CMK (cell line): ENCODE results near the gene PCDH17.

ENCODE experiments used
- DNase-seq: peaks from one replicate; pipeline ENCODE4 v3.0.0-alpha.2; 2010; ENCODE audit warnings: low read depth

PCDH17 gene

DNA sequence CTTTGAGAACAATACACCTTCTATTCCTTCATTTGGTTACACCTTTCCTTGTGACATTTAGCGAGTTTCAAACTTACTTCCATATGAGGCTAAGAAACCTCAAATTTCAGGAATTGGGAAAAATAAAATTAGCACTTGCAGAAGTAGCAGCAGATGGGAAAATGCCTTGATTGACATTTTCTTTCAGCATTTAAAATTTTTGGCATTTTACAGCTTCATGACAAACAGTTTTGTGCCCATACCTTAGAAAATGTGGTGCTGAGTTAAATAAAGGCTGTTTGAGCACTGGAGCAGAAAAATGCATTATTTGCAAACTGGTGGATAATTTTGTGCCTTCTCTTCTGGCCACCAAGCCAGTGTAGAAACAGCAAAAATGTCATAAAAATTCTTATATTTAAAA is 95.4 kb downstream of the PCDH17 start:
- DNase-seq = no peak

DNA sequence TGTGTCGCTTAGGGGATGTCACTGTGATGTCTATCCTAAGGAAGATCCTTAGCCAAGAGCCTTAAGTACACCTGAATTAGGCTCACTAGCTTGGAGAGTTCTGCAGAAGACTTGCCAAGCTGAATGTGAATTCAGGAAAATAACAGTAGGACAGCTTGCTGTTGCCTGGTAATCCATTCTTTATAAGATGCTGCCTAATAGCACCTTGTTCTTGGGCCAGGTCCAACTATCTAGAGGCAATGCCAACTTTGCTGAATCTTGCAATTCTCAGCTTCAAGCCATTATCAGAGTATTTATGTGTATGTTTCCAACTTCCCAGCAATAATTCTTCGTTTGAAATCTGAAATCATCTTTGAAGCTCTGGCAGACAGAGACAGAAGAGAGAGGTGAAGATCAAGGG is 102.8 kb downstream of the PCDH17 start:
- DNase-seq = no peak

DNA sequence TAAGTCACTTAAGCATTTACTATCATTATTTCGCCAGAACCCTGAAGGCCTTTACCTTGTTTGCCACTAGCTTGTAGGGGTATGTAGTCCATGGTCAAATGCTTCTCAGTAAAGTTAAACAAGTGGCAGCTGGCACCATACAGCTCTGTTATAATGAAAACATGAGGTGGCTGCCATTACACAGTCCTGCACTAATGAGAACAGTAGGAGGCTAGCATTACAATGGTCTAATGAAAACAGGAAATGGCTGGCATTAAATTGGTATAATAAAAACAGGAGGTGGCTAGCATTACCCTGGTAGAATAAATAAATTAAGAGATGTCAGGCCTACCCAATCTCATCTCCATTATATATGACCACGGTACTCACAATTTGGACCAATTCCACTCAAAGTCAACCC is 107.5 kb downstream of the PCDH17 start:
- DNase-seq = no peak

DNA sequence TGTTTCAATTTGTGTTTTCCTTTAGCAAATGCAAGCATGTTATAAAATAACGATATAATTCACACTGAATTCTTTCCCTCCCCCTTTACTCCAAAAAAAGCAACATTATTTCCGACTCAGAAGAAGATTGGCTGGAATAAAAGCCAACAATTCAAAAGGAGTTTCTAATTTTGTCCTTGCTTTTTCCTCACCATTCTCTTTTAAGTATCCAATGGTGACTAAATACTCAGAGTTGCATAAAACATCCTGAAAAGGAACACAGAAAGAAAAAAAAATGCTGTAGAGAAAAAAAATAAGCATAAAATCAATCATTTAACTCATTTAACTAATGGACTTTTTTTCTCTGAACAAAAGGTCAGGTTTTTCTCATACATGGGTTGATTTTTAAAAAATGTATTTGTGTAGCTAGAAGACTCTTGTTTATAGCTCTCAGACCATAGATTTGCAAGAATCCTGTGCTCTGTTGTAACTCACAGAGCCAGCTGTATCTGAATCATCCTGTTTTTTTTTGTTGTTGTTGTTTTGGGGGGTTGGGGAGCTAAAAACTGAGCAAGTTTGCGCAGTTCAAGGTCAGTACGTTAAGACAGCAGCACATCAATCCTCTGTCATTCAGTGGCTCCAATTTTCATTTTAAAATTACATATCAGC is 108.1 kb downstream of the PCDH17 start:
- DNase-seq = no peak

DNA sequence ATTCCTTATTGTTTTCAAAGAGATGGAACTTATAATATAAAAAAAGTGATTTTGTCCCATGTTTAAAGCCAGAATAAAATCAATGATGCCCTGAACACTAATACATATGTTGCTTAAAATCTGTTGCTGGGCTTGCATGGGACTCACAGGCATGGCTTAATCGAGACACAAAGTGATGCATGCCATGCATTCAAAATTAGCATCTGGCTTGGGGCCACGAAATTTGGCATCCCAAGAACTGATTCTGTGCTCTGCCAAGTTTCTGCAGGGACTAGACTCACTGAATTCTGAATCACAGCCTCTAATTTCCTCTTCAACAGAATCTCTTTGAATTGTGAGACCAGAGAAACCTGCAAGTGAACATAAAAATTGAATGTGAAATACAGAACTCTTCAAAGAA is 109.2 kb downstream of the PCDH17 start:
- no peak for DNase-seq

DNA sequence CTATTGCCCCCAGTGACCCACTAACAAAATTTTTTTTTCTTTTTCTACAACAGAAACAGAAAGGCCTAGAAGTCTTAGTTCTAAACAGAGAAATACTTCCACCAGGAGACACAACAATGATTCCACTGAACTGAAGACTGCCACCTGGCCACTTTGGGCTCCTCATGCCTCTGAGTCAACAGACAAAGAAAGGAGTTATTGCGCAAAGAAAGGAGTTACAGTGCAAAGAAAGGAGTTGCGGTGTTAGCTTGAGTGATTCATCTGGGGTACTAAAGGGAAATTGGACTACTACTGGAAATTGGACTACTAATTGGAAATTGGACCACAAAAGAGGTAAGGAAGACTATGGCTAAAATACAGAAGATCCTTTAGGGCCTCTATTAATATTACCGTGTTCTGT is 116.6 kb downstream of the PCDH17 start:
- no peak for DNase-seq

DNA sequence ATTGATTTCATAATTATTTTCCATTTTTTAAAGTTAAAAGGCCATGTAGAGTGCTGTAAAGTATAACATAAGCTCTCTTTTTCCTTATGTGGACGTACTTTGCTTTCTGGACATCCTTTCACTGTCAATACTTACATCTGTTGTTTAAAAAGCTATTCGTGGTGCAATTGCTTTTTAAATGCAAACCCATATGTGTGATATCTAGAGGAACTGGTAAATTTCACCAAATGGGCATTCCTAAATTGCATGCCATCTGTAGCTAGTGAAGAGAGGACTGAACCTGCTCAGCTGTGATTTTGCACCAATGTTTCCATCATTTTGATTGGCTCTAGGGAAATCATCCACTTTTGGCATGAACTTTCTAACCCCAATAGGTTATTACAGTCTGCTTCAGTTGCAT is 129.4 kb downstream of the PCDH17 start:
- DNase-seq = no peak

DNA sequence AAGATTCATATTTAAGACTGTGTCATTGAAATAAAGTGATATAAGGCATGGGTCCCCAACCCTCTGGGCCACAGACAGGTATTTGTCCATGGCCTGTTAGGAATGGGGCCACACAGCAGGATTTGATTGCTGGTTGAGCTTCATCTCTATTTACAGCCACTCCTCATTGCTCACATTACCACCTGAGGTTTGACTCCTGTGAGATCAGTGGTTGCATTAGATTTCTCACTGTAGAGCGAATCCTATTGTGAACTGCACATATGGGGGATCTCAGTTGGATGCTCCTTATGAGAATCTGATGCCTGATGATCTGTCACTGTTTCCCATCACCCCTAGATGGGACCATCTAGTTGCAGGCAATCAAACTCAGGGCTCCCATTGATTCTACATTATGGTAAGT is 132.1 kb downstream of the PCDH17 start:
- DNase-seq = no peak
